Activated CD4-positive, alpha-beta memory T cell treated with anti-CD3 and anti-CD28 coated beads for 36 hours (primary cell): ENCODE data around the gene TNFAIP8L2. TPM values are rescaled to one million over a fixed set of nuclear protein-coding genes. Genes with fewer than 3 reads are reported as not detected.
"Not testable (repeated sequence)": the region's sequence is repeated elsewhere in the genome, so short reads cannot be mapped to it uniquely, and the experiment has no call there.

ENCODE experiments used
- CTCF ChIA-PET: fragments of 350-600 bp; sonication (Branson Sonifier 250); formaldehyde crosslinking; loops from one replicate; lab custom pipeline; 2021; ENCODE audit warnings: antibody characterized with exemption, inconsistent platforms; lab: Charles Lee
- POLR2A ChIA-PET: fragments of 350-600 bp; sonication (Branson Sonifier 250); formaldehyde crosslinking; loops from one replicate; lab custom pipeline; 2021; ENCODE audit warnings: antibody characterized with exemption; lab: Charles Lee
- DNase-seq: peaks from one replicate; pipeline ENCODE4 v3.0.0-alpha.2; 2020
- H3K27ac Mint-ChIP-seq: one replicate; pipeline ENCODE4 v1.8.0; 2021; ENCODE audit warnings: mixed read lengths
- H3K27me3 Mint-ChIP-seq: one replicate; pipeline ENCODE4 v1.8.0; 2021; ENCODE audit warnings: mixed read lengths
- H3K36me3 Mint-ChIP-seq: one replicate; pipeline ENCODE4 v1.8.0; 2021; ENCODE audit warnings: mixed read lengths
- H3K4me1 Mint-ChIP-seq: one replicate; pipeline ENCODE4 v1.8.0; 2021; ENCODE audit warnings: low read depth, mixed read lengths
- H3K4me3 Mint-ChIP-seq: one replicate; pipeline ENCODE4 v1.8.0; 2021; ENCODE audit warnings: mild to moderate bottlenecking, mixed read lengths
- H3K9me3 Mint-ChIP-seq: one replicate; pipeline ENCODE4 v1.8.0; 2021; ENCODE audit warnings: mixed read lengths
- intact Hi-C: fragments of 100-400 bp; cut with micrococcal nuclease; formaldehyde crosslinking; loops from one replicate; pipeline ENCODE4 v1.15.1; 2023
- total RNA-seq, 2 experiments: library from RNA; stranded (reverse); gene quantifications; one replicate each; pipeline ENCODE4 v1.2.3, GENCODE V29; 2021

The TNFAIP8L2 gene
- total RNA-seq, 2 experiments from 2014 or later = 24.2 to 26.7 TPM

DNA sequence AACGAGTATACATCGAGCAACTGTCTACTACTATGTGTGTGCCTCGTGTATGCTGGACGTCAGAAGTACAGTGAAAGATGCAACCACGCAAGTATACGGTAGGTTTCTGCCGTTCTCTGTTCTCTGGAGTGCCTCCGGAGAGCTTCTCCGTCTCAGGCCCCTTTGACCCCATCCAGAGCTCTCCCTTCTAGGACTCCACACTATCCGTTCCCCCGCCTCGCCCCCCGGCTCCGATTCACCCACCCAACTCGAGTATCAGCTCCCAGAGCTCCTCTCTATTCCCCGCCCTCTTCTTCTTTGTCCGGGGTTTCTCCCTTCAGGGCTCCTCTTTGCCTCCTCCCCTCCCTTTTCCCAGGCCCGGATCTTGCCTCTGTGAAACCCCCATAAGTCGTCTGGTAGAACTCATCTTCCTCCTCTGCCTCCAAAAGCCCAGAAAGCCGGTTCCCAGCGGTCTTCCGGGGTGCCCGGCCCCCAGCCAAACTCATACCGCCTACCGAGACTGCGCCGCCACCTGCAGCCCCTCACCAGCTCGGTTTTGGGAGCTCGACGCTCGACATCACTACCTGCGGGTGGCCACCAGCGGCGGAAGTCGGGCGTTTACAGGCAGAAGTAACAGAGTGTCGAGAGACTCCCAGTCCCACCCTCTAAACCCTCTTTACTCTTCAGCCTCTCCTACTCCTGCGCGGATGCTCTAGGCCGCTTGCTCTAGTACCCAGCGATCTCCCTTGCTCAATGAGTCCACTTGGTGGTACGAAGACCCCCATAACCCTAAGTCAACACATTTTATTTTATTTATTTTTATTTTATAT, 33.4 kb downstream of the TNFAIP8L2 start, which contains the start of gene VPS72:
Gene VPS72 (minus strand): TSS at position 561 of the 809 bp plus-strand sequence. CDS start 76 bp downstream, at position 485.
- POLR2A ChIA-PET = interaction anchor here (0.7 to 2.2 kb wide), 14 partner anchors 9 to 164 kb away, joined by 3 to 11 read pairs (median 4); partner anchors contain the start of genes PIP5K1A, PSMD4, TNFAIP8L2 and ZNF687
- peak; percentile 93 for DNase-seq
- intact Hi-C loops = loop anchor here (1.0 kb wide), 2 partner anchors 8 to 24 kb away; partner anchors contain the start of genes PIP5K1A and SCNM1
- Mint-ChIP-seq H3K27me3 (no peaks in the 10 kb centered on the region), H3K27ac (peak within 1 kb of the TSS; percentile 94), H3K4me1 (peaks cover 22% of the 10 kb centered on the region), H3K4me3 (peak within 1 kb of the TSS; percentile 97), H3K36me3 (peaks cover 6% of the 10 kb centered on the region), H3K9me3 (no peaks in the 10 kb centered on the region)
- CTCF ChIA-PET = interaction anchor here (1.1 to 2.8 kb wide), 10 partner anchors 9 to 151 kb away, joined by 3 to 17 read pairs (median 5); partner anchors contain the start of genes PIP5K1A, TNFAIP8L2 and ZNF687

GRCh38 chr1:151192047-151192446, 35.6 kb downstream of the TNFAIP8L2 start:
- no peak overlapping the region for H3K4me3 Mint-ChIP-seq
- H3K4me1 Mint-ChIP-seq = peaks cover 25% of the 10 kb centered on the region
- POLR2A ChIA-PET = no interaction called here
- intact Hi-C loops = no loop called here
- H3K27me3 Mint-ChIP-seq = no peaks in the 10 kb centered on the region
- CTCF ChIA-PET = interaction anchor here (5.4 kb wide), 1 partner anchor 60 kb away, joined by 32 read pairs; no protein-coding TSS in a partner anchor
- no peak overlapping the region for H3K27ac Mint-ChIP-seq
- no peak for DNase-seq
- no peaks in the 10 kb centered on the region for H3K9me3 Mint-ChIP-seq
- H3K36me3 Mint-ChIP-seq = peaks cover 2% of the 10 kb centered on the region

DNA sequence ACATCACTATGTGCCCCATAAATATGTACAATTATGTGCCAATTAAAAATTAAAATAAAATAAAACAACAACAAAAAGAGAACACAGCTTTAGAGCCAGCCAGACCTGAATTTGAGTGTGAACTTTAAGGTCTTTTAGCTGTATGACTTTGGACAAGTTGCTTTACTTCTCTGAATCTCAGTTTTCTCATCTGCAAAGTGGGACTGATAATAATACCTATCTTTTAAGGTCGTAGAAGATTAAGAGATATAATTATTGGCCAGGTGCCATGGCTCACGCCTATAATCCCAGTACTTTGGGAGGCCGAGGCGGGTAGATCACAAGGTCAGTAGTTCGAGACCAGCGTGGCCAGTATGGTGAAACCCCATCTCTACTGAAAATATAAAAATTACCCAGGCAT, 36.9 kb downstream of the TNFAIP8L2 start:
- Mint-ChIP-seq H3K9me3 (no peaks in the 10 kb centered on the region), H3K27me3 (no peaks in the 10 kb centered on the region), H3K4me3 (no peak overlapping the region), H3K36me3 (peaks cover 4% of the 10 kb centered on the region), H3K4me1 (peaks cover 29% of the 10 kb centered on the region), H3K27ac (no peak overlapping the region)
- ChIA-PET POLR2A (interaction anchor here (0.6 kb wide), 1 partner anchor 23 kb away, joined by 3 read pairs; no protein-coding TSS in a partner anchor), CTCF (interaction anchor here (5.4 kb wide), 1 partner anchor 59 kb away, joined by 32 read pairs; no protein-coding TSS in a partner anchor)
- no peak for DNase-seq
- intact Hi-C loops = no loop called here

DNA sequence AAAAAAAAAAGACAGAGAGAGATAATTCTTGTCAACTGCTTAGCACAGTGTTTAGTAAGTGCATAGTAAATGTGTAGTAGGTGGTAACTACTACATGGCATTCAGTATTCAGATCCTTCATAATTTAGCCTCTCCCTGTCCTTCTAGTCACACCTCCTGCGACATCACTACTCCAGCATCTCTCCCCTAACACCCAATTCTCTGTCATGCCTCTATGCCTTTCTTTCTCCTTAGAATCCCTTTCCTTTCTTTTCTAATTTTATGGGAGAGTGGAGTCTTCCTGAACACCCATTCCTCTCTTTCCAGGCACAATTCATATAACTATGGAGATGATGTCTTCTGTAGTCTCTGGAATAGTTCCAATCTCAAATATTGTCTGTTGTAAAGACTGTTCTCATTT, 37.4 kb downstream of the TNFAIP8L2 start:
- Mint-ChIP-seq H3K27ac (no peak overlapping the region), H3K27me3 (no peaks in the 10 kb centered on the region), H3K4me1 (peaks cover 26% of the 10 kb centered on the region), H3K36me3 (peaks cover 8% of the 10 kb centered on the region), H3K9me3 (no peaks in the 10 kb centered on the region), H3K4me3 (no peak overlapping the region)
- intact Hi-C loops = no loop called here
- DNase-seq = no peak
- ChIA-PET POLR2A (no interaction called here), CTCF (interaction anchor here (0.7 to 5.4 kb wide), 2 partner anchors 58 to 147 kb away, joined by 3 to 32 read pairs; no protein-coding TSS in a partner anchor)

DNA sequence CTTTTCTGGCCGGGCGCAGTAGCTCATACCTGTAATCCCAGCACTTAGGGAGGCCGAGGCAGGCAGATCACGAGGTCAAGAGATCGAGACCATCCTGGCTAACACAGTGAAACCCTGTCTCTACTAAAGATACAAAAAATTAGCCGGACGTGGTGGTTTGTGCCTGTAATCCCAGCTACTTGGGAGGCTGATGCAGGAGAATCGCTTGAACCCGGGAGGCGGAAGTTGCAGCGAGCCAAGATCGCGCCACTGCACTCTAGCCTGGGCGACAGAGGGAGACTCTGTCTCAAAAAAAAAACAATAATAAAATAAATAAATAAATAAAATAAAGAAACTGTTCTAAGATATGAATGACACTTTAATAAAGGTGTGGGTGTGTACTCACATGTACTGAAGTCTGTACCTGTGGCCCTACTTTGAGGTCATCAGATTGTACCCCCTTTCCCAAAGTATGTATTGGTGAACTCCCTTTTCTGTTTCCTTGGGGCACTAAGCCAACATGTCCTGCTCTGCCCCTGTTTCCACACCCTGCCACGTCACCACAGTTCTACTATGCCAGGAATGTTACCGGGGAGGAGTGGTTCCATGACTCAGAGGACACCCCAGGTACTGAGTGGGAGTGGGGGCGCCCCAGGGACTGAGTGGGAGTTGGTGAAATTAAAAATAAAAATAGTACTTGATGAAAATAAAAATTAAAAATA, 38.6 kb downstream of the TNFAIP8L2 start:
- intact Hi-C loops = loop anchor here (5.0 kb wide), 5 partner anchors 38 to 262 kb away; partner anchors contain the start of genes PI4KB, POGZ, PSMB4 and RFX5
- H3K36me3 Mint-ChIP-seq = peaks cover 15% of the 10 kb centered on the region
- POLR2A ChIA-PET = interaction anchor here (0.6 kb wide), 1 partner anchor 97 kb away, joined by 3 read pairs; no protein-coding TSS in a partner anchor
- H3K9me3 Mint-ChIP-seq, H3K27ac Mint-ChIP-seq, H3K27me3 Mint-ChIP-seq, H3K4me3 Mint-ChIP-seq: not testable (repeated sequence)
- H3K4me1 Mint-ChIP-seq = peaks cover 29% of the 10 kb centered on the region
- DNase-seq = peak; percentile 33
- CTCF ChIA-PET = interaction anchor here (0.6 to 5.4 kb wide), 9 partner anchors 38 to 708 kb away, joined by 3 to 32 read pairs (median 4); partner anchors contain the start of genes PSMD4 and TNFAIP8L2

GRCh38 chr1:151196292-151196800, 39.9 kb downstream of the TNFAIP8L2 start:
- DNase-seq = peak; percentile 66
- peaks cover 17% of the 10 kb centered on the region for H3K36me3 Mint-ChIP-seq
- no peak overlapping the region for H3K27ac Mint-ChIP-seq
- peak overlapping the region; percentile 47 for H3K4me3 Mint-ChIP-seq
- CTCF ChIA-PET = interaction anchor here (0.7 to 5.4 kb wide), 3 partner anchors 56 to 145 kb away, joined by 3 to 32 read pairs (median 5); no protein-coding TSS in a partner anchor
- H3K27me3 Mint-ChIP-seq = no peaks in the 10 kb centered on the region
- intact Hi-C loops = loop anchor here (1.0 to 5.0 kb wide), 6 partner anchors 39 to 261 kb away; partner anchors contain the start of genes PI4KB, POGZ, PSMB4 and RFX5
- H3K4me1 Mint-ChIP-seq = peaks cover 29% of the 10 kb centered on the region
- H3K9me3 Mint-ChIP-seq = no peaks in the 10 kb centered on the region
- POLR2A ChIA-PET = no interaction called here

GRCh38 chr1:151197863-151198253, 41.4 kb downstream of the TNFAIP8L2 start:
- ChIA-PET POLR2A (interaction anchor here (1.1 to 1.8 kb wide), 2 partner anchors 57 to 84 kb away, joined by 7 to 8 read pairs; partner anchors contain the start of gene PSMD4), CTCF (interaction anchor here (1.4 to 1.6 kb wide), 2 partner anchors 54 to 143 kb away, joined by 5 to 6 read pairs; no protein-coding TSS in a partner anchor)
- Mint-ChIP-seq H3K9me3 (no peaks in the 10 kb centered on the region), H3K4me1 (peaks cover 37% of the 10 kb centered on the region), H3K27ac (peak overlapping the region; percentile 96), H3K27me3 (no peaks in the 10 kb centered on the region), H3K36me3 (peaks cover 17% of the 10 kb centered on the region), H3K4me3 (peak overlapping the region; percentile 99)
- no peak for DNase-seq
- intact Hi-C loops = loop anchor here (1.0 to 5.0 kb wide), 10 partner anchors 8 to 259 kb away; partner anchors contain the start of genes CDC42SE1, LYSMD1, PI4KB and POGZ

- no peaks in the 10 kb centered on the region for H3K27me3 Mint-ChIP-seq
- no peaks in the 10 kb centered on the region for H3K9me3 Mint-ChIP-seq
- ChIA-PET CTCF (interaction anchor here (0.8 to 1.7 kb wide), 4 partner anchors 9 to 142 kb away, joined by 3 to 10 read pairs (median 6); partner anchors contain the start of genes VPS72 and ZNF687), POLR2A (interaction anchor here (0.6 to 1.8 kb wide), 9 partner anchors 8 to 115 kb away, joined by 3 to 11 read pairs (median 3); partner anchors contain the start of genes LYSMD1, PSMD4, SCNM1 and VPS72)
- H3K4me1 Mint-ChIP-seq = peaks cover 37% of the 10 kb centered on the region
- DNase-seq = peak; percentile 99
- peak within 1 kb of the TSS; percentile 96 for H3K27ac Mint-ChIP-seq
- H3K4me3 Mint-ChIP-seq = peak within 1 kb of the TSS; percentile 99
- H3K36me3 Mint-ChIP-seq = peaks cover 17% of the 10 kb centered on the region
- intact Hi-C loops = loop anchor here (1.0 to 5.0 kb wide), 10 partner anchors 8 to 259 kb away; partner anchors contain the start of genes CDC42SE1, LYSMD1, PI4KB and POGZ
Observed at GRCh38 chr1:151198254-151199127, 42.0 kb downstream of the TNFAIP8L2 start, which contains the start of gene PIP5K1A. TSS of gene PIP5K1A (plus strand) at chr1:151198552. CDS start at chr1:151198997, 445 bp downstream.

DNA sequence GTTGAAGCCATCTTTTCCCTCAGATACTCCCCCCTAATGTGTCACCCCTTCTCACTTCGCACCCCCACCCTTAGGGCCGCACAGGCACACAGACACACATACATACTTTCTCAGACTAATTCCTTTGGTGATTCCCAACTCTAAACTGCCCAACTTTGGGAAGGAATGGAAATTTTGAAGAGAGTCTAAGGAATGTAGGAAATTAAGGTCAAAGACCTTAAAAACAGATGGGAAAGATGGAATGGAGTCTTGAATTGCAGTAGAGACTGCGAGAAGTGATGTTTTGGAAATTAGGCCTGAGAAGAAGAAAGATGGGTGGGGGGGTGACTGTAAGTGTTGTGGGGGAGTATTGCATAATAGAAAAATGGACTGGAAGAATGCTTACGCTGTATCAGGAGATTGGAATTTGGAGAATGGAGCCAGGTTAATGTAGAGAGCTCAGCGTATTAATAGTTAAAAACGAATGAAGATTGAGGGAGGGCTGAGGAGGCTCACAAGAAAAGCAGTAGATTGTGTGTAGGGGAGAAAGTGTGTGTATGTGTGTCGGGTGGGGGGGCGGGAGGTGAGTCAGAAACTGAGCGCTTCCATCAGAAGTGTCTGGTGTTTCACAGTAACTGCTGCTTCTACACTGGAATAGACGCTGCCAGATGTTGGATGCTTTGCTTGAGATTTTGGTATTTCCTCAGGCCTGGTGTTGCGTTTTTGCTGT, 43.6 kb downstream of the TNFAIP8L2 start:
- CTCF ChIA-PET = interaction anchor here (0.7 to 2.0 kb wide), 6 partner anchors 10 to 141 kb away, joined by 3 to 10 read pairs (median 5); partner anchors contain the start of gene VPS72
- POLR2A ChIA-PET = interaction anchor here (0.9 to 1.8 kb wide), 6 partner anchors 10 to 82 kb away, joined by 3 to 11 read pairs (median 4); partner anchors contain the start of genes PSMD4 and VPS72
- Mint-ChIP-seq H3K9me3 (no peaks in the 10 kb centered on the region), H3K4me1 (peaks cover 45% of the 10 kb centered on the region), H3K27me3 (no peaks in the 10 kb centered on the region), H3K4me3 (peak overlapping the region; percentile 99), H3K27ac (peak overlapping the region; percentile 96), H3K36me3 (peaks cover 17% of the 10 kb centered on the region)
- peak; percentile 47 for DNase-seq
- intact Hi-C loops = loop anchor here (2.0 to 5.0 kb wide), 6 partner anchors 43 to 257 kb away; partner anchors contain the start of genes CDC42SE1, PI4KB, POGZ and PSMB4
